GM18858 (cell line): Measurements from ENCODE around the gene SLC16A10.
"Not testable (repeated sequence)": the region's sequence is repeated elsewhere in the genome, so short reads cannot be mapped to it uniquely, and the experiment has no call there.

Experiments
- ATAC-seq: cut with Tn5 transposase; IDR thresholded peaks from one replicate; pipeline ENCODE4 v1.9.1; 2021; ENCODE audit not compliant: unreplicated experiment

The SLC16A10 gene

GRCh38 chr6:111086685-111087084 is 618 bp upstream of the SLC16A10 start:
- no peak for ATAC-seq

GRCh38 chr6:111087871-111088667 is 766 bp downstream of the SLC16A10 start:
- ATAC-seq: no peak

- ATAC-seq: no peak
Observed at GRCh38 chr6:111088668-111089003, 1.3 kb downstream of the SLC16A10 start.

GRCh38 chr6:111090766-111091165 is 3.5 kb downstream of the SLC16A10 start:
- no peak for ATAC-seq

- no peak for ATAC-seq
Observed at GRCh38 chr6:111091987-111092386, 4.7 kb downstream of the SLC16A10 start.

GRCh38 chr6:111095488-111095887 is 8.2 kb downstream of the SLC16A10 start:
- ATAC-seq: not testable (repeated sequence)

- ATAC-seq: no peak
Observed at GRCh38 chr6:111096246-111096645, 8.9 kb downstream of the SLC16A10 start.

GRCh38 chr6:111098597-111098996 is 11.3 kb downstream of the SLC16A10 start:
- ATAC-seq: no peak

GRCh38 chr6:111101987-111102386 is 14.7 kb downstream of the SLC16A10 start:
- ATAC-seq: no peak

- ATAC-seq: no peak
Observed at GRCh38 chr6:111105578-111105977, 18.3 kb downstream of the SLC16A10 start.

GRCh38 chr6:111107589-111107988 is 20.3 kb downstream of the SLC16A10 start:
- no peak for ATAC-seq

- no peak for ATAC-seq
Observed at GRCh38 chr6:111110036-111110435, 22.7 kb downstream of the SLC16A10 start.

GRCh38 chr6:111113336-111114086 is 26.2 kb downstream of the SLC16A10 start:
- no peak for ATAC-seq

GRCh38 chr6:111114087-111114443 is 26.8 kb downstream of the SLC16A10 start:
- ATAC-seq: no peak

- no peak for ATAC-seq
Observed at GRCh38 chr6:111114482-111114881, 27.2 kb downstream of the SLC16A10 start.

GRCh38 chr6:111118826-111119225 is 31.5 kb downstream of the SLC16A10 start:
- no peak for ATAC-seq

- ATAC-seq: no peak
Observed at GRCh38 chr6:111119571-111120329, 32.4 kb downstream of the SLC16A10 start.

GRCh38 chr6:111121789-111122350 is 34.6 kb downstream of the SLC16A10 start:
- no peak for ATAC-seq

GRCh38 chr6:111122458-111123286 is 35.4 kb downstream of the SLC16A10 start:
- ATAC-seq: no peak

GRCh38 chr6:111124406-111124805 is 37.1 kb downstream of the SLC16A10 start:
- ATAC-seq: no peak

GRCh38 chr6:111129013-111129412 is 41.7 kb downstream of the SLC16A10 start:
- ATAC-seq: no peak
